K562 (cell line): ENCODE data around the gene GRWD1. TPM values are rescaled to one million over a fixed set of nuclear protein-coding genes. Genes with fewer than 3 reads are reported as not detected.

ENCODE experiments used
- ATF4 ChIP-seq: fragments of 450-650 bp; formaldehyde crosslinking; IDR thresholded peaks from 2 replicates; pipeline ENCODE4 v1.4.0; 2022; ENCODE audit warnings: mild to moderate bottlenecking, moderate library complexity
- BMI1 ChIP-seq: fragments of 150-350 bp; IDR thresholded peaks from 2 replicates; pipeline ENCODE4 v1.6.1; 2014; ENCODE audit warnings: low read length
- CXXC5 ChIP-seq: fragments of 250-450 bp; sonication (Bioruptor Pico); IDR thresholded peaks from 2 replicates; pipeline ENCODE4 v1.8.0; 2022; ENCODE audit warnings: inconsistent platforms, mild to moderate bottlenecking, moderate library complexity
- EP400 ChIP-seq: fragments of 450-650 bp; IDR thresholded peaks from 2 replicates; pipeline ENCODE4 v1.6.1; 2017; ENCODE audit warnings: antibody characterized with exemption, mild to moderate bottlenecking, moderate library complexity
- EWSR1 ChIP-seq: fragments of 450-650 bp; IDR thresholded peaks from 2 replicates; pipeline ENCODE4 v1.6.1; 2018; ENCODE audit warnings: borderline replicate concordance, mild to moderate bottlenecking, low read depth, moderate library complexity; ENCODE audit not compliant: partially characterized antibody
- GATA2 ChIP-seq: sonication (generic); formaldehyde crosslinking; IDR thresholded peaks from 2 replicates; pipeline ENCODE4 v1.4.0; 2020; ENCODE audit warnings: mild to moderate bottlenecking, missing genetic modification reagents
- KDM4B ChIP-seq, 2 experiments: fragments of 450-650 bp in 1 of 2; sonication (generic) in 1 of 2; IDR thresholded peaks; 2 replicates each; pipeline ENCODE4 v1.6.1; 2016 to 2017; ENCODE audit warnings: borderline replicate concordance in 2 of 2, antibody characterized with exemption in 1 of 2, low read depth in 1 of 2, mild to moderate bottlenecking in 1 of 2
- MCM7 ChIP-seq, 2 experiments: fragments of 450-650 bp; IDR thresholded peaks; 2 replicates each; pipeline ENCODE4 v1.6.1; 2016 to 2018
- MYC ChIP-seq, 2 experiments: fragments of 250-450 bp in 1 of 2; sonication (Bioruptor Pico) in 1 of 2; IDR thresholded peaks; 2 replicates each; pipeline versions ENCODE4 v1.5.1 to v1.6.1; 2012 to 2021; ENCODE audit warnings: low read depth in 2 of 2, borderline replicate concordance in 1 of 2, improper control_type of control experiment in 1 of 2, low read length in 1 of 2, mild to moderate bottlenecking in 1 of 2, moderate library complexity in 1 of 2
- NKRF ChIP-seq: fragments of 450-650 bp; IDR thresholded peaks from 2 replicates; pipeline ENCODE4 v1.6.1; 2016; ENCODE audit warnings: borderline replicate concordance
- RBM34 ChIP-seq: fragments of 200-400 bp; formaldehyde crosslinking; IDR thresholded peaks from 2 replicates; pipeline ENCODE4 v1.6.1; 2018; ENCODE audit warnings: low read length, borderline replicate concordance; ENCODE audit not compliant: insufficient read depth
- SMARCA4 ChIP-seq: fragments of 450-650 bp; IDR thresholded peaks from 2 replicates; pipeline ENCODE4 v1.6.1; 2016
- SREBF2 ChIP-seq: sonication (generic); formaldehyde crosslinking; IDR thresholded peaks from 2 replicates; pipeline ENCODE4 v1.4.0; 2020; ENCODE audit warnings: mild to moderate bottlenecking, missing genetic modification reagents
- TARDBP ChIP-seq: fragments of 450-650 bp; IDR thresholded peaks from 2 replicates; pipeline ENCODE4 v1.6.1; 2016
- ZBTB7A ChIP-seq: IDR thresholded peaks from 2 replicates; pipeline ENCODE4 v1.6.1; 2011; ENCODE audit warnings: low read depth, mild to moderate bottlenecking, low read length, moderate library complexity, borderline replicate concordance; ENCODE audit not compliant: control insufficient read depth
- ZBTB9 ChIP-seq: fragments of 450-650 bp; formaldehyde crosslinking; IDR thresholded peaks from 2 replicates; pipeline ENCODE4 v1.4.0; 2020; ENCODE audit warnings: mild to moderate bottlenecking, moderate library complexity
- ZNF224 ChIP-seq: sonication (generic); formaldehyde crosslinking; IDR thresholded peaks from 2 replicates; pipeline ENCODE4 v1.8.0; 2022; ENCODE audit warnings: mild to moderate bottlenecking, missing genetic modification reagents
- ZNF408 ChIP-seq: fragments of 250-450 bp; sonication (Bioruptor Pico); IDR thresholded peaks from 2 replicates; pipeline ENCODE4 v1.4.0; 2020; ENCODE audit warnings: low read depth, mild to moderate bottlenecking, moderate library complexity
- ZNF609 ChIP-seq: sonication (generic); formaldehyde crosslinking; IDR thresholded peaks from 2 replicates; pipeline ENCODE4 v1.8.1; 2023; ENCODE audit warnings: missing genetic modification reagents, mild to moderate bottlenecking, borderline replicate concordance
- ZNF695 ChIP-seq: fragments of 450-650 bp; formaldehyde crosslinking; IDR thresholded peaks from 2 replicates; pipeline ENCODE4 v1.4.0; 2020; ENCODE audit warnings: mild to moderate bottlenecking, moderate library complexity
- polyA plus RNA-seq, 8 experiments: library from polyadenylated mRNA; depleted of rRNA in 4 of 8; stranded (reverse) in 5 of 8; unstranded in 3 of 8; fragments of >200 nt; fragmentation: Nextera tagmentation in 2 of 8; fragmentation: Illumina TruSeq in 1 of 8; extraction: Ambion mirVana in 2 of 8; extraction: Trizol in 1 of 8; gene quantifications; 2 replicates each; pipeline versions ENCODE4 v1.2.1 to v1.2.3, GENCODE V29; 2011 to 2014; ENCODE audit warnings: inconsistent platforms in 1 of 8, missing spikeins in 1 of 8
- total RNA-seq, 7 experiments: library from RNA; depleted of rRNA in 6 of 7; stranded (reverse); fragments of >200 nt in 6 of 7; fragmentation: Illumina TruSeq in 2 of 7; extraction: Trizol in 2 of 7; gene quantifications; 2 replicates each; pipeline versions ENCODE4 v1.2.1 to v1.2.3, GENCODE V29; 2011 to 2021; ENCODE audit warnings: low replicate concordance in 1 of 7

Gene GRWD1
- total and polyA plus RNA-seq, 9 of the 15 experiments (the other 6 are each of a cell fraction or from before 2014, with no cell fraction given): 1.5 to 87.2 (median 24.5) TPM

- peak; percentile 58; the same call in 1 of the 2 replicates for TF ChIP-seq ATF4 (CRISPR knock-in tag)
- no peak for TF ChIP-seq ZNF695 (CRISPR knock-in tag)
- no peak for TF ChIP-seq SREBF2 (CRISPR knock-in tag)
- TF ChIP-seq ZNF408 (CRISPR knock-in tag): no peak
- peak; percentile 89 for TF ChIP-seq ZBTB9 (CRISPR knock-in tag)
- TF ChIP-seq TARDBP: no peak
- peak; percentile 87 for TF ChIP-seq EP400
- no peak for TF ChIP-seq GATA2
- no peak for TF ChIP-seq MCM7 (IDR thresholded peaks at IDR 0.05)
- TF ChIP-seq EWSR1: no peak
- peak; percentile 65 for TF ChIP-seq ZBTB7A
- TF ChIP-seq CXXC5: peak; percentile 74
- no peak; a peak in 1 of 4 replicates for TF ChIP-seq KDM4B (IDR thresholded peaks at IDR 0.05; ENCODE audit: borderline replicate concordance in 2 of 2, low read depth in 1 of 2)
- TF ChIP-seq BMI1: no peak
- no peak for TF ChIP-seq ZNF224 (CRISPR knock-in tag)
- TF ChIP-seq RBM34: no peak
- no peak for TF ChIP-seq SMARCA4
- TF ChIP-seq ZNF609 (CRISPR knock-in tag): no peak
- TF ChIP-seq MYC (IDR thresholded peaks at IDR 0.05; ENCODE audit: low read depth, low read length): no peak
- peak; percentile 61; the same call in 1 of the 2 replicates for TF ChIP-seq MYC (CRISPR knock-in tag; IDR thresholded peaks at IDR 0.05; ENCODE audit: borderline replicate concordance, low read depth)
- peak; percentile 77 for TF ChIP-seq NKRF
These were observed 23.6 kb downstream of the GRWD1 start, which contains the start of gene CYTH2 (continued) for GRCh38 chr19:48469289-48469881.
